Transverse colon (tissue), 4 donors: ENCODE data around the gene GAS2L1. TPM values are rescaled to one million over a fixed set of nuclear protein-coding genes. Genes with fewer than 3 reads are reported as not detected.

ENCODE experiments used
- DNase-seq: peaks from one replicate; pipeline ENCODE4 v3.0.0-alpha.2; 2019
- H3K27ac ChIP-seq, 4 donors: fragments of 200-600 bp; sonication (generic); 2 replicates each; pipeline ENCODE4 v1.5.1; 2016 to 2018; ENCODE audit warnings: inconsistent platforms in 4 of 4
- H3K27me3 ChIP-seq: fragments of 200-600 bp; sonication (generic); 2 replicates; pipeline ENCODE4 v1.5.1; 2017; ENCODE audit warnings: inconsistent platforms
- H3K36me3 ChIP-seq, 4 donors: fragments of 200-600 bp; sonication (generic); 2 replicates each; pipeline ENCODE4 v1.5.1; 2017 to 2019; ENCODE audit warnings: inconsistent platforms in 4 of 4
- H3K4me1 ChIP-seq, 4 donors: fragments of 200-600 bp; sonication (generic); 2 replicates each; pipeline ENCODE4 v1.5.1; 2017 to 2020; ENCODE audit warnings: inconsistent platforms in 4 of 4
- H3K4me3 ChIP-seq, 4 donors: fragments of 200-600 bp; sonication (generic); 1 replicate in 1 of 4; 2 replicates in 3 of 4; pipeline versions ENCODE4 v1.5.1 to v1.6.1; 2017 to 2019; ENCODE audit warnings: inconsistent platforms in 4 of 4
- H3K9me3 ChIP-seq, 2 donors: fragments of 200-600 bp; sonication (generic); 2 replicates each; pipeline ENCODE4 v1.5.1; 2017 to 2019; ENCODE audit warnings: inconsistent platforms in 2 of 2
- CTCF ChIP-seq, 5 experiments: fragments of 200-600 bp in 3 of 5; fragments of 450-650 bp in 2 of 5; sonication (generic) in 3 of 5; IDR thresholded peaks; 1 replicate in 2 of 5; 2 replicates in 3 of 5; pipeline ENCODE4 v1.5.1; 2016 to 2017; ENCODE audit warnings: antibody characterized with exemption in 5 of 5, inconsistent platforms in 3 of 5, mild to moderate bottlenecking in 2 of 5, moderate library complexity in 1 of 5
- EP300 ChIP-seq: sonication (generic); formaldehyde crosslinking; IDR thresholded peaks from one replicate; pipeline ENCODE4 v1.6.1; 2017; ENCODE audit warnings: antibody characterized with exemption, low read depth
- POLR2A ChIP-seq: fragments of 450-650 bp; IDR thresholded peaks from one replicate; pipeline ENCODE4 v1.6.1; 2016; ENCODE audit warnings: antibody characterized with exemption, mild to moderate bottlenecking, moderate library complexity
- POLR2AphosphoS5 ChIP-seq, 3 donors: sonication (generic); formaldehyde crosslinking; IDR thresholded peaks; one replicate each; pipeline ENCODE4 v1.6.1; 2016; ENCODE audit warnings: antibody characterized with exemption in 3 of 3
- WGBS, 2 donors: methylation state at CpG; one replicate each; pipeline ENCODE4 v1.1.5; 2018; ENCODE audit warnings: low coverage in 1 of 2; 5-methylcytosine and 5-hydroxymethylcytosine counted together
- in situ Hi-C, 4 donors: fragments of 200-750 bp; cut with MboI; loops; one replicate each; pipeline versions ENCODE4 v1.15.0 to v1.15.1; 2017; ENCODE audit warnings: low sequenced_read_pairs in 3 of 4, low pct_ligation_motif_present in 1 of 4, low pct_unique_long_range_greater_than_20kb in 1 of 4
- intact Hi-C: fragments of 100-400 bp; cut with DNase I; formaldehyde crosslinking; loops from one replicate; pipeline ENCODE4 v1.15.1; 2023; ENCODE audit warnings: low total_unique reads
- total RNA-seq, 4 donors: library from RNA; depleted of rRNA; stranded (reverse); fragments of >200 nt; gene quantifications; one replicate each; pipeline ENCODE4 v1.1.0, GENCODE V29; 2016

The GAS2L1 gene
- total RNA-seq, 4 donors from 2014 or later, result 21.1 to 81.0 (median 43.6) TPM

- no peak overlapping the region for H3K4me3 ChIP-seq
- no peaks in the 10 kb centered on the region for H3K9me3 ChIP-seq
- no peak for DNase-seq
- peaks cover 59 to 88% (median 73%) of the 10 kb centered on the region in 4 donors for H3K4me1 ChIP-seq
- intact Hi-C loops, result no loop called here
- in situ Hi-C loops, result no loop called here
- 56 to 81% methylated on average over 5 to 9 of the region's 28 CpGs for WGBS, 2 donors
- peak overlapping the region; percentile 84 to 96 (median 90) for H3K27ac ChIP-seq
- H3K27me3 ChIP-seq, result peaks cover 21% of the 10 kb centered on the region
- TF ChIP-seq EP300 (no peak), POLR2AphosphoS5 (IDR thresholded peaks at IDR 0.05) (no peak), CTCF (IDR thresholded peaks at IDR 0.05) (no peak), POLR2A (no peak)
- no peaks in the 10 kb centered on the region for H3K36me3 ChIP-seq
Measured at GRCh38 chr22:29310065-29310862, 3.8 kb downstream of the GAS2L1 start.

GRCh38 chr22:29310863-29311339 is 4.5 kb downstream of the GAS2L1 start:
- H3K4me3 ChIP-seq, result peak overlapping the region in 1 of 4 donors; percentile 6
- no peaks in the 10 kb centered on the region for H3K36me3 ChIP-seq
- H3K4me1 ChIP-seq, result peaks cover 62 to 93% (median 79%) of the 10 kb centered on the region in 4 donors
- H3K27ac ChIP-seq, result peak overlapping the region; percentile 84 to 96 (median 86)
- in situ Hi-C loops, result no loop called here
- H3K27me3 ChIP-seq, result peaks cover 27% of the 10 kb centered on the region
- DNase-seq, result peak; percentile 92
- intact Hi-C loops, result no loop called here
- H3K9me3 ChIP-seq, result no peaks in the 10 kb centered on the region
- WGBS, 2 donors, result 4% methylated on average over 17 of the region's 18 CpGs; no CpG with 5 or more reads in 1 of the 2 donors
- no peak for TF ChIP-seq POLR2A
- peak; percentile 50 to 63 (median 57) for TF ChIP-seq POLR2AphosphoS5 (IDR thresholded peaks at IDR 0.05)
- no peak for TF ChIP-seq CTCF (IDR thresholded peaks at IDR 0.05)
- TF ChIP-seq EP300, result peak; percentile 57

- H3K4me3 ChIP-seq, result peak overlapping the region in 1 of 4 donors; percentile 6
- H3K27ac ChIP-seq, result peak overlapping the region; percentile 58 to 96 (median 74)
- in situ Hi-C loops, result no loop called here
- peaks cover 62 to 88% (median 76%) of the 10 kb centered on the region in 4 donors for H3K4me1 ChIP-seq
- no peak for TF ChIP-seq EP300
- TF ChIP-seq CTCF (IDR thresholded peaks at IDR 0.05), result no peak
- TF ChIP-seq POLR2AphosphoS5 (IDR thresholded peaks at IDR 0.05), result no peak
- no peak for TF ChIP-seq POLR2A
- WGBS, 2 donors, result 32% methylated on average over 41 of the region's 50 CpGs; no CpG with 5 or more reads in 1 of the 2 donors
- no peaks in the 10 kb centered on the region for H3K9me3 ChIP-seq
- peaks cover 35% of the 10 kb centered on the region for H3K27me3 ChIP-seq
- no peaks in the 10 kb centered on the region for H3K36me3 ChIP-seq
- no peak for DNase-seq
- intact Hi-C loops, result no loop called here
Measured at GRCh38 chr22:29311464-29312217, 5.2 kb downstream of the GAS2L1 start.
